Measurements from ENCODE around the gene DCTN4.
"Not testable (repeated sequence)": the region's sequence is repeated elsewhere in the genome, so short reads cannot be mapped to it uniquely, and the experiment has no call there.

The DCTN4 gene

GRCh38 chr5:150758531-150759333 is at the start of gene DCTN4:
DCTN4 (minus strand) TSS chr5:150759017; CDS start chr5:150758993, 24 bp downstream.
- DNase-seq (ENCODE audit: low read depth): peak; percentile 98

- DNase-seq (ENCODE audit: low read depth): no peak
Measured at GRCh38 chr5:150804388-150804787, 45.6 kb upstream of the DCTN4 start.

GRCh38 chr5:150801117-150801927 is 42.5 kb upstream of the DCTN4 start:
- no peak for DNase-seq (ENCODE audit: low read depth)

GRCh38 chr5:150797384-150797783 is 38.6 kb upstream of the DCTN4 start:
- DNase-seq (ENCODE audit: low read depth): no peak

- DNase-seq (ENCODE audit: low read depth): no peak
Measured at GRCh38 chr5:150794927-150795326, 36.1 kb upstream of the DCTN4 start.

GRCh38 chr5:150793423-150793888 is 34.6 kb upstream of the DCTN4 start:
- DNase-seq (ENCODE audit: low read depth): not testable (repeated sequence)

- no peak for DNase-seq (ENCODE audit: low read depth)
Measured at GRCh38 chr5:150791536-150791935, 32.7 kb upstream of the DCTN4 start.

GRCh38 chr5:150789943-150790611 is 31.3 kb upstream of the DCTN4 start:
- peak; percentile 94 for DNase-seq (ENCODE audit: low read depth)

- DNase-seq (ENCODE audit: low read depth): no peak
Measured at GRCh38 chr5:150789450-150789849, 30.6 kb upstream of the DCTN4 start.

- no peak for DNase-seq (ENCODE audit: low read depth)
Measured at GRCh38 chr5:150788977-150789376, 30.2 kb upstream of the DCTN4 start.

GRCh38 chr5:150787656-150788055 is 28.8 kb upstream of the DCTN4 start:
- DNase-seq (ENCODE audit: low read depth): no peak

- no peak for DNase-seq (ENCODE audit: low read depth)
Measured at GRCh38 chr5:150786876-150787275, 28.1 kb upstream of the DCTN4 start.

GRCh38 chr5:150785950-150786349 is 27.1 kb upstream of the DCTN4 start:
- DNase-seq (ENCODE audit: low read depth): no peak

- peak; percentile 70 for DNase-seq (ENCODE audit: low read depth)
Measured at GRCh38 chr5:150783422-150783928, 24.7 kb upstream of the DCTN4 start.

- DNase-seq (ENCODE audit: low read depth): no peak
Measured at GRCh38 chr5:150782850-150783249, 24.0 kb upstream of the DCTN4 start.

GRCh38 chr5:150781706-150782614 is 23.1 kb upstream of the DCTN4 start:
- DNase-seq (ENCODE audit: low read depth): peak; percentile 97

GRCh38 chr5:150780816-150781221 is 22.0 kb upstream of the DCTN4 start:
- peak; percentile 81 for DNase-seq (ENCODE audit: low read depth)

- no peak for DNase-seq (ENCODE audit: low read depth)
Measured at GRCh38 chr5:150780187-150780692, 21.4 kb upstream of the DCTN4 start.

GRCh38 chr5:150779397-150780186 is 20.8 kb upstream of the DCTN4 start:
- no peak for DNase-seq (ENCODE audit: low read depth)
